Measurements from ENCODE around the gene AREG. TPM values are rescaled to one million over a fixed set of nuclear protein-coding genes. Genes with fewer than 3 reads are reported as not detected.

The AREG gene
- total RNA-seq, 2 donors from 2014 or later: 32.7 to 54.3 TPM

- no peaks in the 10 kb centered on the region for H3K4me1 ChIP-seq (ENCODE audit: control insufficient read depth in 1 of 2, low read depth in 2 of 2)
- DNase-seq (ENCODE audit: low spot score) (no peak), ATAC-seq (ENCODE audit: insufficient number of reproducible peaks, low FRiP score, low read depth) (no peak)
- H3K27ac ChIP-seq: no peak overlapping the region
- no peaks in the 10 kb centered on the region for H3K36me3 ChIP-seq
- H3K27me3 ChIP-seq (replicated peaks; ENCODE audit: insufficient read depth): no peaks in the 10 kb centered on the region
- no peaks in the 10 kb centered on the region for H3K9me3 ChIP-seq
- no peak for TF ChIP-seq CTCF (IDR thresholded peaks at IDR 0.05)
- no peak overlapping the region for H3K4me3 ChIP-seq
These were observed 42.1 kb upstream of the AREG start for GRCh38 chr4:74402692-74403456.

- H3K9me3 ChIP-seq: no peaks in the 10 kb centered on the region
- ATAC-seq (ENCODE audit: insufficient number of reproducible peaks, low FRiP score, low read depth) (no peak), DNase-seq (ENCODE audit: low spot score) (no peak)
- no peaks in the 10 kb centered on the region for H3K4me1 ChIP-seq (ENCODE audit: control insufficient read depth in 1 of 2, low read depth in 2 of 2)
- TF ChIP-seq CTCF (IDR thresholded peaks at IDR 0.05): no peak
- no peak overlapping the region for H3K4me3 ChIP-seq
- H3K36me3 ChIP-seq: no peaks in the 10 kb centered on the region
- no peaks in the 10 kb centered on the region for H3K27me3 ChIP-seq (replicated peaks; ENCODE audit: insufficient read depth)
- no peak overlapping the region for H3K27ac ChIP-seq
These were observed 37.0 kb upstream of the AREG start for GRCh38 chr4:74407891-74408290.

GRCh38 chr4:74408639-74409038 lies 36.3 kb upstream of the AREG start:
- TF ChIP-seq CTCF (IDR thresholded peaks at IDR 0.05): no peak
- Histone ChIP-seq H3K36me3 (no peaks in the 10 kb centered on the region), H3K27me3 (replicated peaks; ENCODE audit: insufficient read depth) (no peaks in the 10 kb centered on the region), H3K27ac (no peak overlapping the region), H3K4me1 (ENCODE audit: control insufficient read depth in 1 of 2, low read depth in 2 of 2) (no peaks in the 10 kb centered on the region), H3K9me3 (no peaks in the 10 kb centered on the region), H3K4me3 (no peak overlapping the region)
- ATAC-seq (ENCODE audit: insufficient number of reproducible peaks, low FRiP score, low read depth) (no peak), DNase-seq (ENCODE audit: low spot score) (no peak)

- Histone ChIP-seq H3K27ac (no peak overlapping the region), H3K9me3 (no peaks in the 10 kb centered on the region), H3K36me3 (no peaks in the 10 kb centered on the region), H3K27me3 (replicated peaks; ENCODE audit: insufficient read depth) (no peaks in the 10 kb centered on the region), H3K4me3 (no peak overlapping the region), H3K4me1 (ENCODE audit: control insufficient read depth in 1 of 2, low read depth in 2 of 2) (no peaks in the 10 kb centered on the region)
- no peak for DNase-seq (ENCODE audit: low spot score)
- ATAC-seq (ENCODE audit: insufficient number of reproducible peaks, low FRiP score, low read depth): no peak
- TF ChIP-seq CTCF (IDR thresholded peaks at IDR 0.05): no peak
These were observed 34.7 kb upstream of the AREG start for GRCh38 chr4:74410272-74410671.

GRCh38 chr4:74412225-74412624 lies 32.7 kb upstream of the AREG start:
- Histone ChIP-seq H3K36me3 (no peaks in the 10 kb centered on the region), H3K4me3 (no peak overlapping the region), H3K27ac (no peak overlapping the region), H3K4me1 (ENCODE audit: control insufficient read depth in 1 of 2, low read depth in 2 of 2) (no peaks in the 10 kb centered on the region), H3K27me3 (replicated peaks; ENCODE audit: insufficient read depth) (no peaks in the 10 kb centered on the region), H3K9me3 (no peaks in the 10 kb centered on the region)
- ATAC-seq (ENCODE audit: insufficient number of reproducible peaks, low FRiP score, low read depth) (no peak), DNase-seq (ENCODE audit: low spot score) (no peak)
- TF ChIP-seq CTCF (IDR thresholded peaks at IDR 0.05): no peak

Measured in thoracic aorta (tissue), 2 donors.